WTC11 (cell line): ENCODE data around the gene RAD18. TPM values are rescaled to one million over a fixed set of nuclear protein-coding genes. Genes with fewer than 3 reads are reported as not detected.

ENCODE experiments used
- ATAC-seq: fragments of 200-7000 bp; cut with Tn5 transposase; 2 replicates; pipeline ENCODE4 v1.10.0; 2021; ENCODE audit warnings: mild to moderate bottlenecking, moderate library complexity
- CTCF ChIA-PET: fragments of 300-600 bp; sonication (Branson Sonifier 250); formaldehyde crosslinking; loops from one replicate; lab custom pipeline; 2021; ENCODE audit warnings: antibody characterized with exemption; lab: Charles Lee
- POLR2A ChIA-PET: fragments of 350-600 bp; sonication (Branson Sonifier 250); formaldehyde crosslinking; loops from one replicate; lab custom pipeline; 2021; ENCODE audit warnings: antibody characterized with exemption; lab: Charles Lee
- DNase-seq: peaks from one replicate; pipeline ENCODE4 v3.0.0; 2021; ENCODE audit warnings: low spot score
- H3K27ac Mint-ChIP-seq: 2 replicates; pipeline ENCODE4 v1.8.0; 2021; ENCODE audit warnings: mixed read lengths
- H3K27me3 Mint-ChIP-seq: 2 replicates; pipeline ENCODE4 v1.8.0; 2021; ENCODE audit warnings: low read depth, mild to moderate bottlenecking, moderate library complexity, mixed read lengths
- H3K36me3 Mint-ChIP-seq: 2 replicates; pipeline ENCODE4 v1.8.0; 2021; ENCODE audit warnings: mixed read lengths
- H3K4me1 Mint-ChIP-seq: 2 replicates; pipeline ENCODE4 v1.8.0; 2022; ENCODE audit warnings: mixed read lengths
- H3K4me3 Mint-ChIP-seq: 2 replicates; pipeline ENCODE4 v1.8.0; 2021; ENCODE audit warnings: mild to moderate bottlenecking, moderate library complexity, mixed read lengths
- H3K9me3 Mint-ChIP-seq: 2 replicates; pipeline ENCODE4 v1.8.0; 2021; ENCODE audit warnings: mixed read lengths
- ATF3 ChIP-seq: sonication (generic); formaldehyde crosslinking; conservative IDR thresholded peaks from 2 replicates; pipeline ENCODE4 v1.8.1; 2022; ENCODE audit warnings: mild to moderate bottlenecking, missing genetic modification reagents
- E2F1 ChIP-seq: sonication (generic); formaldehyde crosslinking; IDR thresholded peaks from 2 replicates; pipeline ENCODE4 v1.8.0; 2022; ENCODE audit warnings: mild to moderate bottlenecking, missing genetic modification reagents
- E2F4 ChIP-seq: sonication (generic); formaldehyde crosslinking; IDR thresholded peaks from 2 replicates; pipeline ENCODE4 v1.8.1; 2022; ENCODE audit warnings: low read depth, mild to moderate bottlenecking, moderate library complexity, missing genetic modification reagents, borderline replicate concordance
- ELF4 ChIP-seq: sonication (generic); formaldehyde crosslinking; IDR thresholded peaks from 2 replicates; pipeline ENCODE4 v1.8.1; 2022; ENCODE audit warnings: low read depth, mild to moderate bottlenecking, moderate library complexity, missing genetic modification reagents
- ESRRA ChIP-seq: sonication (generic); formaldehyde crosslinking; IDR thresholded peaks from 2 replicates; pipeline ENCODE4 v1.8.1; 2022; ENCODE audit warnings: mild to moderate bottlenecking, missing genetic modification reagents, borderline replicate concordance
- FOXP1 ChIP-seq: sonication (generic); formaldehyde crosslinking; IDR thresholded peaks from 2 replicates; pipeline ENCODE4 v1.8.0; 2022; ENCODE audit warnings: missing genetic modification reagents, mild to moderate bottlenecking, moderate library complexity, borderline replicate concordance
- GTF2I ChIP-seq: fragments of 250-450 bp; sonication (Bioruptor Pico); conservative IDR thresholded peaks from 2 replicates; pipeline ENCODE4 v1.4.0; 2021; ENCODE audit warnings: mild to moderate bottlenecking
- HMGA2 ChIP-seq: fragments of 250-450 bp; sonication (Bioruptor Pico); IDR thresholded peaks from 2 replicates; pipeline ENCODE4 v1.4.0; 2021; ENCODE audit warnings: mild to moderate bottlenecking, moderate library complexity
- HMGXB4 ChIP-seq: sonication (generic); formaldehyde crosslinking; IDR thresholded peaks from 2 replicates; pipeline ENCODE4 v1.8.1; 2023; ENCODE audit warnings: mild to moderate bottlenecking, moderate library complexity, missing genetic modification reagents
- IRF2 ChIP-seq: sonication (generic); formaldehyde crosslinking; IDR thresholded peaks from 2 replicates; pipeline ENCODE4 v1.8.0; 2022; ENCODE audit warnings: low read depth, missing genetic modification reagents, borderline replicate concordance
- MXD4 ChIP-seq: fragments of 250-450 bp; sonication (Bioruptor Pico); IDR thresholded peaks from 2 replicates; pipeline ENCODE4 v1.8.0; 2021; ENCODE audit warnings: mild to moderate bottlenecking, moderate library complexity, borderline replicate concordance
- NFATC4 ChIP-seq: fragments of 250-450 bp; sonication (Bioruptor Pico); IDR thresholded peaks from 2 replicates; pipeline ENCODE4 v1.9.0; 2021; ENCODE audit warnings: mild to moderate bottlenecking
- NFE2L1 ChIP-seq: sonication (generic); formaldehyde crosslinking; IDR thresholded peaks from 2 replicates; pipeline ENCODE4 v1.8.1; 2023; ENCODE audit warnings: missing genetic modification reagents
- SOX15 ChIP-seq: fragments of 250-450 bp; sonication (Bioruptor Pico); IDR thresholded peaks from 2 replicates; pipeline ENCODE4 v1.9.0; 2021; ENCODE audit warnings: mild to moderate bottlenecking
- TEAD4 ChIP-seq: sonication (generic); formaldehyde crosslinking; IDR thresholded peaks from 2 replicates; pipeline ENCODE4 v1.8.0; 2022; ENCODE audit warnings: mild to moderate bottlenecking, missing genetic modification reagents
- USF1 ChIP-seq: sonication (generic); formaldehyde crosslinking; IDR thresholded peaks from 2 replicates; pipeline ENCODE4 v1.8.0; 2022; ENCODE audit warnings: mild to moderate bottlenecking, missing genetic modification reagents
- ZBTB43 ChIP-seq: sonication (generic); formaldehyde crosslinking; IDR thresholded peaks from 2 replicates; pipeline ENCODE4 v1.8.1; 2023; ENCODE audit warnings: mild to moderate bottlenecking, missing genetic modification reagents
- ZNF219 ChIP-seq: sonication (generic); formaldehyde crosslinking; IDR thresholded peaks from 2 replicates; pipeline ENCODE4 v1.8.0; 2023; ENCODE audit warnings: missing genetic modification reagents, mild to moderate bottlenecking, borderline replicate concordance
- ZNF232 ChIP-seq: sonication (generic); formaldehyde crosslinking; IDR thresholded peaks from 2 replicates; pipeline ENCODE4 v1.8.0; 2022; ENCODE audit warnings: mild to moderate bottlenecking, missing genetic modification reagents
- ZNF396 ChIP-seq: fragments of 250-450 bp; sonication (Bioruptor Pico); IDR thresholded peaks from 2 replicates; pipeline ENCODE4 v1.8.0; 2021; ENCODE audit warnings: mild to moderate bottlenecking, moderate library complexity, borderline replicate concordance
- ZNF416 ChIP-seq: fragments of 250-450 bp; sonication (Bioruptor Pico); IDR thresholded peaks from 2 replicates; pipeline ENCODE4 v1.9.0; 2021; ENCODE audit warnings: mild to moderate bottlenecking, inconsistent platforms
- ZNF425 ChIP-seq: fragments of 250-450 bp; sonication (Bioruptor Pico); conservative IDR thresholded peaks from 2 replicates; pipeline ENCODE4 v1.9.0; 2021; ENCODE audit warnings: mild to moderate bottlenecking
- ZNF512 ChIP-seq: sonication (generic); formaldehyde crosslinking; IDR thresholded peaks from 2 replicates; pipeline ENCODE4 v1.8.1; 2022; ENCODE audit warnings: missing genetic modification reagents, borderline replicate concordance
- total RNA-seq: library from RNA; stranded (reverse); gene quantifications from 3 replicates; pipeline ENCODE4 v1.2.3, GENCODE V29; 2021

RAD18 gene
- total RNA-seq, 1 experiment from 2014 or later: 24.4 TPM

- ATAC-seq: no peak
- H3K27ac Mint-ChIP-seq: no peak overlapping the region
Measured at GRCh38 chr3:8864402-8865350, 98.6 kb downstream of the RAD18 start.

GRCh38 chr3:8863891-8864290 lies 99.4 kb downstream of the RAD18 start:
- no peak overlapping the region for H3K27ac Mint-ChIP-seq
- H3K9me3 Mint-ChIP-seq: no peaks in the 10 kb centered on the region
- H3K4me1 Mint-ChIP-seq: peaks cover 2% of the 10 kb centered on the region
- POLR2A ChIA-PET: no interaction called here
- ATAC-seq: no peak
- CTCF ChIA-PET: no interaction called here
- no peak for DNase-seq
- H3K4me3 Mint-ChIP-seq: no peak overlapping the region
- no peaks in the 10 kb centered on the region for H3K36me3 Mint-ChIP-seq
- H3K27me3 Mint-ChIP-seq: no peaks in the 10 kb centered on the region
- TF ChIP-seq ZNF416 (CRISPR knock-in tag) (no peak), ZNF512 (CRISPR knock-in tag) (no peak), ZNF425 (no peak), E2F4 (CRISPR knock-in tag) (no peak), NFE2L1 (no peak), SOX15 (no peak), USF1 (no peak), ZNF219 (CRISPR knock-in tag) (no peak), E2F1 (CRISPR knock-in tag) (no peak), HMGA2 (CRISPR knock-in tag) (no peak)

More at GRCh38 chr3:8864402-8865350, 98.6 kb downstream of the RAD18 start:
- no peak for DNase-seq
- Mint-ChIP-seq H3K36me3 (no peaks in the 10 kb centered on the region), H3K9me3 (no peaks in the 10 kb centered on the region), H3K4me3 (no peak overlapping the region), H3K27me3 (no peaks in the 10 kb centered on the region), H3K4me1 (peaks cover 8% of the 10 kb centered on the region)
- TF ChIP-seq GTF2I (CRISPR knock-in tag): no peak
- no peak for TF ChIP-seq HMGXB4 (CRISPR knock-in tag)
- TF ChIP-seq ZNF396 (CRISPR knock-in tag): no peak
- TF ChIP-seq ATF3 (CRISPR knock-in tag): no peak
- TF ChIP-seq IRF2 (CRISPR knock-in tag): no peak
- TF ChIP-seq ZBTB43: no peak
- TF ChIP-seq ZNF232 (CRISPR knock-in tag): no peak
- TF ChIP-seq ELF4 (CRISPR knock-in tag): no peak
- no peak for TF ChIP-seq TEAD4 (CRISPR knock-in tag)
- no peak for TF ChIP-seq MXD4
- TF ChIP-seq USF1: no peak
- TF ChIP-seq FOXP1 (CRISPR knock-in tag): no peak
- TF ChIP-seq ESRRA: no peak
- no peak for TF ChIP-seq NFATC4
- ChIA-PET POLR2A (no interaction called here), CTCF (no interaction called here)
